Liver (tissue), 9 donors: ENCODE data around the gene UQCR11. TPM values are rescaled to one million over a fixed set of nuclear protein-coding genes. Genes with fewer than 3 reads are reported as not detected.

Source experiments
- DNase-seq: peaks from one replicate; pipeline ENCODE4 v3.0.0-alpha.2; 2017; ENCODE audit warnings: low spot score
- H3K27ac ChIP-seq, 2 donors: one replicate each; pipeline ENCODE4 v1.7.0; 2013; ENCODE audit warnings: inconsistent platforms in 2 of 2, low read length in 2 of 2, control low read depth in 1 of 2, low read depth in 1 of 2, mild to moderate bottlenecking in 1 of 2
- H3K27me3 ChIP-seq, 4 donors: one replicate each; pipeline versions ENCODE4 v1.6.1 to v1.7.0; 2013; ENCODE audit warnings: low read length in 3 of 4, inconsistent platforms in 1 of 4, mild to moderate bottlenecking in 1 of 4, moderate library complexity in 1 of 4; ENCODE audit not compliant: control insufficient read depth in 4 of 4, insufficient read depth in 4 of 4
- H3K36me3 ChIP-seq, 4 donors: one replicate each; pipeline versions ENCODE4 v1.6.1 to v1.7.0; 2013; ENCODE audit warnings: low read length in 3 of 4, mild to moderate bottlenecking in 3 of 4, low read depth in 1 of 4, moderate library complexity in 1 of 4; ENCODE audit not compliant: control insufficient read depth in 4 of 4, insufficient read depth in 3 of 4
- H3K4me1 ChIP-seq, 4 donors: one replicate each; pipeline versions ENCODE4 v1.6.1 to v1.7.0; 2013; ENCODE audit warnings: low read length in 3 of 4, mild to moderate bottlenecking in 3 of 4, moderate library complexity in 1 of 4; ENCODE audit not compliant: control insufficient read depth in 4 of 4, insufficient read depth in 4 of 4
- H3K4me3 ChIP-seq, 3 donors: one replicate each; pipeline versions ENCODE4 v1.6.1 to v1.7.0; 2013; ENCODE audit warnings: low read length in 3 of 3, control low read depth in 1 of 3, low read depth in 1 of 3, mild to moderate bottlenecking in 1 of 3
- H3K9ac ChIP-seq, 2 donors: one replicate each; pipeline ENCODE4 v1.7.0; 2013; ENCODE audit warnings: low read length in 2 of 2, mild to moderate bottlenecking in 2 of 2, moderate library complexity in 2 of 2, control low read depth in 1 of 2, low read depth in 1 of 2
- H3K9me3 ChIP-seq, 4 donors: one replicate each; pipeline versions ENCODE4 v1.6.1 to v1.7.0; 2013; ENCODE audit warnings: low read length in 3 of 4; ENCODE audit not compliant: control insufficient read depth in 4 of 4
- EGR1 ChIP-seq, 2 donors: IDR thresholded peaks; 2 replicates each; pipeline ENCODE4 v1.6.1; 2016 to 2018; ENCODE audit warnings: antibody characterized with exemption in 2 of 2, low read depth in 2 of 2
- FOXA1 ChIP-seq: IDR thresholded peaks from 2 replicates; pipeline ENCODE4 v1.6.1; 2016; ENCODE audit warnings: antibody characterized with exemption
- GABPA ChIP-seq, 2 donors: IDR thresholded peaks in 1 of 2; conservative IDR thresholded peaks in 1 of 2; 2 replicates each; pipeline ENCODE4 v1.6.1; 2016; ENCODE audit warnings: antibody characterized with exemption in 2 of 2, mild to moderate bottlenecking in 1 of 2, moderate library complexity in 1 of 2
- JUND ChIP-seq, 2 donors: IDR thresholded peaks; 2 replicates each; pipeline ENCODE4 v1.6.1; 2016; ENCODE audit warnings: antibody characterized with exemption in 2 of 2
- NR2F2 ChIP-seq: IDR thresholded peaks from 2 replicates; pipeline ENCODE4 v1.6.1; 2016; ENCODE audit warnings: antibody characterized with exemption
- RAD21 ChIP-seq, 2 donors: IDR thresholded peaks; 2 replicates each; pipeline ENCODE4 v1.6.1; 2016; ENCODE audit warnings: antibody characterized with exemption in 2 of 2, mild to moderate bottlenecking in 2 of 2
- RXRA ChIP-seq, 2 donors: IDR thresholded peaks; 2 replicates each; pipeline ENCODE4 v1.6.1; 2017 to 2018; ENCODE audit warnings: antibody characterized with exemption in 2 of 2, mild to moderate bottlenecking in 1 of 2
- SP1 ChIP-seq: IDR thresholded peaks from 2 replicates; pipeline ENCODE4 v1.6.1; 2018; ENCODE audit warnings: antibody characterized with exemption, mild to moderate bottlenecking
- TAF1 ChIP-seq: conservative IDR thresholded peaks from 2 replicates; pipeline ENCODE4 v1.6.1; 2016; ENCODE audit warnings: antibody characterized with exemption, mild to moderate bottlenecking
- YY1 ChIP-seq: IDR thresholded peaks from 2 replicates; pipeline ENCODE4 v1.6.1; 2016; ENCODE audit warnings: antibody characterized with exemption, mild to moderate bottlenecking
- WGBS: extraction: QIAGEN DNeasy Blood & Tissue Kit; methylation state at CpG from one replicate; pipeline ENCODE4 v1.1.7; 2013; 5-methylcytosine and 5-hydroxymethylcytosine counted together
- polyA plus RNA-seq, 2 donors: library from polyadenylated mRNA; stranded (reverse) in 1 of 2; unstranded in 1 of 2; fragments of 200-250 nt in 1 of 2; fragments of >200 nt in 1 of 2; fragmentation: Nextera tagmentation in 1 of 2; extraction: Ambion mirVana in 1 of 2; gene quantifications; one replicate each; pipeline versions ENCODE4 v1.2.1 to v1.2.3, GENCODE V29; 2013 to 2015
- total RNA-seq, 2 donors: library from RNA; depleted of rRNA; stranded (reverse); fragments of >200 nt; gene quantifications; one replicate each; pipeline ENCODE4 v1.2.3, GENCODE V29; 2014
- TF ChIP-seq, protein P1 (sequence below): IDR thresholded peaks from 2 replicates; pipeline ENCODE4 v1.6.1; 2016; ENCODE audit warnings: antibody characterized with exemption
- TF ChIP-seq, protein P2 (sequence below): IDR thresholded peaks from 2 replicates; pipeline ENCODE4 v1.6.1; 2016; ENCODE audit warnings: antibody characterized with exemption
- TF ChIP-seq, protein P3 (sequence below): IDR thresholded peaks from 2 replicates; pipeline ENCODE4 v1.6.1; 2016; ENCODE audit warnings: antibody characterized with exemption, mild to moderate bottlenecking
- TF ChIP-seq, protein P4 (sequence below): IDR thresholded peaks from 2 replicates; pipeline ENCODE4 v1.6.1; 2016; ENCODE audit warnings: antibody characterized with exemption
- donor health status: healthy.
- donor health status: healthy.
- donor health status: healthy.
- donor health status: healthy.
- donor health status: healthy.

UQCR11 gene
- total and polyA plus RNA-seq, 4 donors, result 23.8 to 862 (median 82.3) TPM

DNA sequence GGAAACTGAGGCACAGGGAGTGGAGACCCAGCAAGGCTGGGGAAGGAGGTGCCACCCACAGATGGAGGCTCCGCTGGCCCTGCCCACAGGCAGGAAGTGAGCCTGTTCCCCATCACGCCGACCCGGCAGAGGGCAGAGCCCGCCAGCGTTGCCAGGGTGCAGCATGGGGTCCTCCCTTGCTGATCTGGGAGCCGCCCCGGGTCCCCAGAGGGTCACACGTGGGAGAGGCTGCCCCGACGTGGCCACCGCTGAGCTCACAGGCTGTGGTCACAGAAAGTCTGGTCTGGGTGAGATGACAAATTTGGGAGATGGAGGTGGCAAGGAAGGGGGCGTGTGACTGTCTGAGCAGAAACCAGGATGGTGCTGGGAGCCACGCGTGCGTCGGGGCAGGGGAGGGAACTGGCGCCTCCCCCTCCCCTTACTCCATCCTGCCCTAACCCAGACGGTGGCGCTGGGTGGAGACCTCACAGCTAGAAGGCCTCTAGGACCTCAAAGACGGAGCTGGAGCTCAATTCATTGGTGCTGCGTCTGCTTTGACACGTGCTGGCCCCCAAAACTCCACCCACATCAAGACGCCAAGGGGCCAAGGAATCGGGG is 44.9 kb downstream of the UQCR11 start:
- 77% methylated on average over 25 of the region's 25 CpGs for WGBS
- no peak for DNase-seq
- no peak overlapping the region for H3K9ac ChIP-seq
- H3K36me3 ChIP-seq, result peaks cover 0 to 3% (median 0%) of the 10 kb centered on the region in 4 donors
- H3K4me1 ChIP-seq, result no peaks in the 10 kb centered on the region
- no peak overlapping the region for H3K4me3 ChIP-seq
- H3K27ac ChIP-seq, result no peak overlapping the region
- H3K27me3 ChIP-seq, result no peaks in the 10 kb centered on the region
- H3K9me3 ChIP-seq, result no peaks in the 10 kb centered on the region
- TF ChIP-seq RXRA (IDR thresholded peaks at IDR 0.05), result no peak
- no peak for TF ChIP-seq RAD21 (IDR thresholded peaks at IDR 0.05)
- TF ChIP-seq, protein P1, sequence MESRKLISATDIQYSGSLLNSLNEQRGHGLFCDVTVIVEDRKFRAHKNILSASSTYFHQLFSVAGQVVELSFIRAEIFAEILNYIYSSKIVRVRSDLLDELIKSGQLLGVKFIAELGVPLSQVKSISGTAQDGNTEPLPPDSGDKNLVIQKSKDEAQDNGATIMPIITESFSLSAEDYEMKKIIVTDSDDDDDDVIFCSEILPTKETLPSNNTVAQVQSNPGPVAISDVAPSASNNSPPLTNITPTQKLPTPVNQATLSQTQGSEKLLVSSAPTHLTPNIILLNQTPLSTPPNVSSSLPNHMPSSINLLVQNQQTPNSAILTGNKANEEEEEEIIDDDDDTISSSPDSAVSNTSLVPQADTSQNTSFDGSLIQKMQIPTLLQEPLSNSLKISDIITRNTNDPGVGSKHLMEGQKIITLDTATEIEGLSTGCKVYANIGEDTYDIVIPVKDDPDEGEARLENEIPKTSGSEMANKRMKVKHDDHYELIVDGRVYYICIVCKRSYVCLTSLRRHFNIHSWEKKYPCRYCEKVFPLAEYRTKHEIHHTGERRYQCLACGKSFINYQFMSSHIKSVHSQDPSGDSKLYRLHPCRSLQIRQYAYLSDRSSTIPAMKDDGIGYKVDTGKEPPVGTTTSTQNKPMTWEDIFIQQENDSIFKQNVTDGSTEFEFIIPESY, result no peak
- no peak for TF ChIP-seq EGR1 (IDR thresholded peaks at IDR 0.05; ENCODE audit: low read depth in 2 of 2)
- TF ChIP-seq NR2F2, result no peak
- TF ChIP-seq JUND (IDR thresholded peaks at IDR 0.05), result no peak
- no peak for TF ChIP-seq TAF1
- TF ChIP-seq, protein P2, sequence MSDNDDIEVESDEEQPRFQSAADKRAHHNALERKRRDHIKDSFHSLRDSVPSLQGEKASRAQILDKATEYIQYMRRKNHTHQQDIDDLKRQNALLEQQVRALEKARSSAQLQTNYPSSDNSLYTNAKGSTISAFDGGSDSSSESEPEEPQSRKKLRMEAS, result no peak
- TF ChIP-seq, protein P3, sequence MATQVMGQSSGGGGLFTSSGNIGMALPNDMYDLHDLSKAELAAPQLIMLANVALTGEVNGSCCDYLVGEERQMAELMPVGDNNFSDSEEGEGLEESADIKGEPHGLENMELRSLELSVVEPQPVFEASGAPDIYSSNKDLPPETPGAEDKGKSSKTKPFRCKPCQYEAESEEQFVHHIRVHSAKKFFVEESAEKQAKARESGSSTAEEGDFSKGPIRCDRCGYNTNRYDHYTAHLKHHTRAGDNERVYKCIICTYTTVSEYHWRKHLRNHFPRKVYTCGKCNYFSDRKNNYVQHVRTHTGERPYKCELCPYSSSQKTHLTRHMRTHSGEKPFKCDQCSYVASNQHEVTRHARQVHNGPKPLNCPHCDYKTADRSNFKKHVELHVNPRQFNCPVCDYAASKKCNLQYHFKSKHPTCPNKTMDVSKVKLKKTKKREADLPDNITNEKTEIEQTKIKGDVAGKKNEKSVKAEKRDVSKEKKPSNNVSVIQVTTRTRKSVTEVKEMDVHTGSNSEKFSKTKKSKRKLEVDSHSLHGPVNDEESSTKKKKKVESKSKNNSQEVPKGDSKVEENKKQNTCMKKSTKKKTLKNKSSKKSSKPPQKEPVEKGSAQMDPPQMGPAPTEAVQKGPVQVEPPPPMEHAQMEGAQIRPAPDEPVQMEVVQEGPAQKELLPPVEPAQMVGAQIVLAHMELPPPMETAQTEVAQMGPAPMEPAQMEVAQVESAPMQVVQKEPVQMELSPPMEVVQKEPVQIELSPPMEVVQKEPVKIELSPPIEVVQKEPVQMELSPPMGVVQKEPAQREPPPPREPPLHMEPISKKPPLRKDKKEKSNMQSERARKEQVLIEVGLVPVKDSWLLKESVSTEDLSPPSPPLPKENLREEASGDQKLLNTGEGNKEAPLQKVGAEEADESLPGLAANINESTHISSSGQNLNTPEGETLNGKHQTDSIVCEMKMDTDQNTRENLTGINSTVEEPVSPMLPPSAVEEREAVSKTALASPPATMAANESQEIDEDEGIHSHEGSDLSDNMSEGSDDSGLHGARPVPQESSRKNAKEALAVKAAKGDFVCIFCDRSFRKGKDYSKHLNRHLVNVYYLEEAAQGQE, result no peak

DNA sequence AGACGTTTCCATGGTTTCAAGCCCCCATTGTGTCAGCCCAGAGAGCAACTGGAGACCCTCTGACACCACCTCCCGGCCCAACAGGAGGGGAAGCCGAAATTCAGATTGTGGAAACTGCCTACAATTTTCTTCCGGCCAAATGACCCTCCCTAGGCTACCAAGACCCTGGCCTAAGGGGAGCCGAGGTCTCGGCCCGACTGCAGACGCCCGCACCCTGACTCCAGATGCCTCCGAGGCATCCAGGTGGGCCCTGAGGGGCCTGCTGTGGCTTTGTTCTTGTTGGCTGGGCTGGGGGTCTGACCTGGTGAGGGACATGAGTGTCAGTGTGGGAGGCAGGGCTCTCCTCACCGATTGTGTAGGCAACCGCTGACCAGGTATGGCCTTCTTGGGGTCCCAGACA is 46.7 kb downstream of the UQCR11 start:
- Histone ChIP-seq H3K9me3 (no peaks in the 10 kb centered on the region), H3K9ac (no peak overlapping the region), H3K36me3 (peaks cover 0 to 3% (median 0%) of the 10 kb centered on the region in 4 donors), H3K4me3 (no peak overlapping the region), H3K27ac (no peak overlapping the region), H3K4me1 (no peaks in the 10 kb centered on the region), H3K27me3 (no peaks in the 10 kb centered on the region)
- TF ChIP-seq, protein P2, result no peak
- TF ChIP-seq EGR1 (IDR thresholded peaks at IDR 0.05; ENCODE audit: low read depth in 2 of 2), result no peak
- no peak for TF ChIP-seq YY1
- TF ChIP-seq FOXA1, result no peak
- no peak for TF ChIP-seq GABPA (IDR thresholded peaks at IDR 0.05 in 1 of 2, conservative IDR thresholded peaks at IDR 0.05 in 1 of 2)
- TF ChIP-seq JUND (IDR thresholded peaks at IDR 0.05), result no peak
- TF ChIP-seq SP1, result no peak
- TF ChIP-seq, protein P4, sequence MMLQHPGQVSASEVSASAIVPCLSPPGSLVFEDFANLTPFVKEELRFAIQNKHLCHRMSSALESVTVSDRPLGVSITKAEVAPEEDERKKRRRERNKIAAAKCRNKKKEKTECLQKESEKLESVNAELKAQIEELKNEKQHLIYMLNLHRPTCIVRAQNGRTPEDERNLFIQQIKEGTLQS, result no peak
- no peak for DNase-seq
- 93% methylated on average over 12 of the region's 12 CpGs for WGBS
